Measurements from ENCODE around the gene CDK14.

CDK14 gene

DNA sequence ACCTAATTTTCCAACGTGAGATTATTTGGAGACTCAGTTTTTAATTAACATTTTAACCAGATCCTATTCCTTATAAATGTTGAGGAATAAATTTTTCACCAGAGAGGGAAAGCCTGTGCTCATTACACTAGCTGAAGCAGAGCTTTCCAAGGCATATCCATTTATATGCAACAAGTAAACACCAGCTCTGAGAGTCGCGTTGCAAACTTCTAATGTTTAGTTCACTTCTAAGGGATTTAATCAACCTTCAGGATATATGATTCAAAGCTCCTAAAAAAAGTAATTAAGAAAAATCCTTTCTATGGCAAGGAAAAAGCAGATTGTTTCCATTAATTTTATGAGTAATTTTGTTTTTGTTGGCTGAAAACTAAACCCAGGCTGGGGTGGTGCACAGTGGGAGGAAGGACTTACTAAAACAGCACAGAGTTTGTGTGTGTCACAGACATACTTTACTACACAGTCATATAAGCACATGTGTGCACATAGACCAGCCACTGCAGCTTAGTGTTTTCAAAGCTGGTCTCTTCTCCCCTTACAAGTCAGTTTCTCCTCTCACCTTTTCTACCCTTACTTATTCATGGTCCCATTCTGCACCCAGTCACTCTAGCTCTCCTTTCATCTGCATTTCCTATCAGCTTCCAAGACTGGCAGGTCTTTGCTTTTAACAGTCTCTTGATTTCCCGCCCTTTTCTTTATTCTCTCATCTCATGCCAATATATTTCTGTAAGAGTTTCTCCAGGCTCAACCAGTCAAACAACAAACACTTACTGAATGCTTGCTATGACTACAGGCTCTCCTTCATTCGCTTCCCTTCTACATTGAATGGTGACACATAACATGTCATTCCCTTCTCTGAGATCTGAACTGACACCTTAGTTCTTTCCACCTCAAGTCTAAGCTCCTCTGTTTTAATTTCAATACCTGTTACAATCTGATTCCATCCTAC is 587.0 kb downstream of the CDK14 start:
- DNase-seq = no peak

DNA sequence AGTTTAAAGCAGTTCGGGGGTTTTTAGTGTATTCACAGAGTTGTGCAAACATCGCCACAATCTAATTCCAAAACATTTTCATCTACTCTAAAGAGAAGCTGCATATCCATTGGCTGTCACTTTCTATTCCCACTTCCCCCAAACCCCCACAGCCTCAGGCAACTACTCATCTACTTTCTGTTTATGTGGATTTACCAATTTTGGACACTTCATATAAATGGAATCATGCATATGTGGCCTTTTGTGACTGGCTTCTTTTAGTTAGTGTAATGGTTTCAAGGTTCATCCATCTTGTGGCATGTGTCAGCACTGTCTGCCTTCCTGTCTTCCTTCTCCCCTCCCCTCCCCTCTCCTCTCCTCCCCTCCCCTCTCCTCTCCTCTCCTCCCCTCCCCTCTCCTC is 589.6 kb downstream of the CDK14 start:
- no peak for DNase-seq

DNA sequence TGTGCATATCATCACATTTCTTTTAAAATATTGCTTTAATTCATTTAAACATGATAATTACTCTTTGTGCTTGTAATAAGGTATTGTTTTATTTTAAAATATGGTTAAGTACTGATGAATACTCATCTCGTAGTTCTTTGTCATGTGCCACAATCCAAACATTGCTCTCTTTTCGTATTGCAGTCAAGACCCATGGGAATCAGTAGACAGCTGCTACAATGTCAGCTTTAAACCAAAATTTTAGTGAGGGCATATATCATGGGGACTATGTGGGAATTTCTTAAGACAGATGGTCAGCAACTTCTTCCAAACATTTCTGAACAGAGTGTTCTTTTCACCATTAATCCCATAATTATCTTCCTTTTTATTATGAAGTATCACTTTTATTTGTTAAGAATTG is 590.9 kb downstream of the CDK14 start:
- no peak for DNase-seq

DNA sequence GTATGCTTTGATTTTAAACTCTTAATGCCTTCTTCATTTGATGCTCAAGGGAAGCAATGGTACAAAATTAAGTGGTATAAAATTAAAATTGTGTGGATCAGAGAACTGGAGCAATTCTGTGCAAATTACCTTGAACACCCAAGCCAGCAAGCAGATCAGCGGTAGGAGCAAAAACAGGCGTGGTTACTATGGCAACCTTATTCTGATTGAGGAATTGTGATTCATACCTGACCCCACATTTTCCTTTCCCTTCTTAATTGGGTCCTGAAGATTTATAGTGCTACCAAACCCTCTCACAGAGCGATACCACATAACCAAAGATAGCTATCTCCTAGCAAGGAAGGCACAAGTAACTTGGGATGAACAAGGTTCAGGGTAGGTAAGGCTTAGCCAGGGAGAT is 595.6 kb downstream of the CDK14 start:
- DNase-seq = no peak

DNA sequence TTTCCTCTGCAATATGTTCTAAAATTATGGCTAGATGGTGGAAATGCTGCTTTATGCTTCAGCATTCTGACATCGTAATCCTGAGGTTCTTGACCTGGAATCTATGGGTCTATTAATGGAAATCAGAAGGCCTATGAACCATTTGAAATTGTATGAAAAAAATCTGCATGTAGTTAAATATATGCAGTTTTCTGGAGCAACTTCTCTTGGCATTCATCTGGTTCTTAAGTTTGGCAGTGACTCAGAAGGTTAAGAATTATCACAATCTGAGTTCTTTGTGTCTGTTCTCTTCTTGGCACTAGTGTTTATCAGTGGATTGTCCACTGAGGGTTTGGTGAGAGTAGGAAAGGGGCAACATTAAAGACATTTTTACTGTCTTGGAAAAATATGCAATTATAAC is 597.0 kb downstream of the CDK14 start:
- DNase-seq = no peak

DNA sequence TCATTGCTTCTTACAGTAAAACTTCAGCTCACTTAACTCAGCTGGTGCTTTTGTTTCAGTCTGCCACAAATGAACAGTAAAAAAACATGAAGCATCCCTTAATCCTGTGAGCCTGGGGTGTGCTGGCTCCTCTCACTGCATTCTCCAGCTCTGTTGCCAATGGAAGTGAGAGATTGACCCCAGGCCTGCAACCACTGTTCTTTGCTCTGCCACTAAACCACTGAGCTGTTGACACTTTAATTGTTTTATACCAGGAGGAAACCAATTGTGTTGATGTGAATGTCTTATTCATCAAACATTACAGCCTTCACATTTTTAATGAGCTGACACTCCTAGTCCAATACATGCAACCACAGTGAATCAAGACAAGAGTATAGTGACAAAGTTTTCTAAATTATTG is 598.7 kb downstream of the CDK14 start:
- DNase-seq = no peak

DNA sequence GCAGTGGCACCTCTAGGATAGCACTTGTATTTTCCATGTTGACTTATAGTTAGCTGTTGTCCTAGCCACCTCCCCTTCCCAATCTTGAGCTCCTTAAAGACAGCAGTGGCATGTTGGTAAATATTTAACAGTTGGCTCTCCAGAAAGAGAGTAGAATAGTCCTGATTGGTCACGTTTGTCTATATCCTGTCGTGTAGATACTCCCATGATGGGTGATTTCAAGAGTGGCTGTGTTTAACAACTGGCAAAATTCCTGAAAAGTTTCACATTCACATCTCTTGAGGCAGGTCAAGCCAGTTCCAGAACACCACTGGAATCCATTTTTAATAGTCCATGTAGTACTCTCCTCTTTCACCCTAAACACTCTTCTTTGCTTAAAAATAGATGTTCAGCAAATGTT is 599.9 kb downstream of the CDK14 start:
- DNase-seq = no peak

DNA sequence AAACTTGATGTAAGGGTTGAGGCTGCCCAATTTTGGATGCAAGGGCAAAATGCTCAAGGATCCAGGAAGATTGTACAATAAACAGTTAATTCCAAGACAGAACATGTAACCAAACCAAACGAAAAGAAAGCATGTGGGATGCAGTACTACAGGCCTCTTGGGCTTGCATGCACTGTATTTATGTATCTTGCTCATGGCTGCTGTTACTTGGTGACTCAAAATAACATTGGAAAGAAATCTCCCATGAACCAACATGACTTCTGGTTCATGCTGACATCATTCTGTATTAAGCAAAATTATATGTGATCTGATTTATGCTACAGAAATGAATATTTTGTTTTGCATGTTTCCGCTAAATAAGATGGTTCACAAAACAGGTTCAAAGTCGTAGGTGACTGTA is 602.2 kb downstream of the CDK14 start:
- no peak for DNase-seq

DNA sequence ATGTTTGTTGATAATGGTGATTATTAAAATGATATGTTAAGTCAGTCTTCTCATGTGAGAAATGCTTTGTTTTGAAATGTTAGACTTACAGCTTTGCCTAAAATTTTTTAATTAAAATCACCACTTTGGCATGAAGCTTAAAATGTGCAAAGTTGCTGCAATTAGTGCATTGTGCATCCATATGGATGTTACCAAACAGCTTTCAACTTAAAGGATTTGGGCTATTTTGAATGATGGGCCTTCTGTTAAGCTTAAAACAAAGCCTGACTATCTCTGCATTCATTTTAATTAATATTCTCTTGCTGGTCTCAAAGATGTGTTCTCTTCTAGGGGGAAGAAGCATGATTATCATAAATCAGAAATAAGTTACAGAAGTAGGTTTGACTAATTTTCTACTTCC is 603.5 kb downstream of the CDK14 start:
- DNase-seq = no peak

DNA sequence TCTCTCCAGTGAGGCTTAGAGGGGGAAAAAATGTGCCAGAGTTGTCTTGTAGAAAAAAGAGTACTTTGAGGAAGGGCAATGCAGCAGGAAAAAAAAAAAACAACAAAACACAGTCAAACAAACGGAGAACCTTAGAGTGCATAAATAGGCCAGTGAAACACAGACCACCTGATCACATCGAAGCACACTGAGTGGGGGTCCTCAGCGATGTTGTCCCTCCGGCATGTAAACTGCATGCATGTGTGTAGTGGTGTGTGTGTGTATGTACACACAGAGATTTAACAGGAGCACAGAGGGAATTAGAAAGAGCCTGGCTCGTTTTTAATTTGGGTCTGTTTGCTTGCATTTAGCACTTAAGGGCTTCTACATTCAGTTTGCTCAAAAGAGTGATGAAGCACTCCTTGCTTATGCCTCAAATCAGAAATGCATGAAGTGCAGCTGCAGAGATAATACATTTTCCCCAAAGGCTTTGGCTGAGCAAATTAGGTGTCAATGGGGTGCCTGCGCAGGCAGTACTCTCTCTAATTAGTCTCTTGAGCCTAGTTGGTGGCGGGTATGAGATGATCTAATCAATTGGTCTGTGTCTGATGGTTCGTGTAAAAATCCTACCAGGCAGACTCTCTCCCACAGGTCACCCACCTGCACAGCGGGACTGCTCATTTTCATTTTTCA is 605.5 kb downstream of the CDK14 start:
- no peak for DNase-seq

DNA sequence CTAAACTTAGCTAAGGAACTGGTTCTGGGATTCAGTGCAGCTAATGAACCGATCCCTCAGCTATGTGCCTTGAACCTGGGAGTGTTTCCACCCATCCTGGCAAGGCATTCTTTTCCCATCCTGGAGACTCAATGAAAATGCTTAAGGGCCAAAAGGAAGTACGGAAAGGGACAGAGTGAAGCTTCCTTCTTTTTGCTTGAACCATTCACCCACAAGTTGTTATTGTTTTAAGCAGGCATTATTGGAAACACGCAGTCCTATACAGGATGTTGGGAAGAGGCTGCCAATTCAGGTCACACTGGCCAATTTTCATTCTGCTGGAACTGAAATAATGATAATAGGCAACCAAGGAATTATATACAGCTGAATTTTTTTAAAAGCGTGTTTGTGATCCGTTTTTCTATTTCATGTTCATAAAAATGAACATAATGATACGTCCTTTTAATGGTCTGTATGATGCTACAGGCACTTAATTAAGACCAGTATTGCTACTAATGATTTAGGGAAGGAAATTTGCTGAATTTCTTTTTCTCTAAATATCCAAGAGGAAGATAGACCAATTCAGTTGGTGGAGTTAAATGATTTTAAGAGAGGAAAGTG is 610.3 kb downstream of the CDK14 start:
- DNase-seq = no peak

DNA sequence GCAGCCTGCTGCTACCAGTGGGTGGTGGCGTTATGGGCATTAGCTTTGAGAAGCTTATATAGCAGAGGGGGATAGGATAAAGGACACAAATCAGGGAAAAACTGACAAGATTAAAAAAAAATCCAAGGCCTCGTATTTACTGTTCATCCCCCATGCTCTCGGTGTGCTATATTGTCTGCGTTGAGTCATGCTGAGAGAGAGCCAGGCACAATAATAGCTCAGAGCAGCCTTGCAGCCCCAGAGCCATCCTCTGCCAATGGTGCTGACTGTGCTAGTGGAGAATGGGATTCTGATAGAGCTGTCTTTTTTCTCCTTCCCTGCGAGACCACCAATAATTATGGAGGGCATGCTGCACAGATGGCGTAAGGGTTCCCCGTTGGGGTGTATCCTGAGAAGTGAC is 616.5 kb downstream of the CDK14 start:
- no peak for DNase-seq

DNA sequence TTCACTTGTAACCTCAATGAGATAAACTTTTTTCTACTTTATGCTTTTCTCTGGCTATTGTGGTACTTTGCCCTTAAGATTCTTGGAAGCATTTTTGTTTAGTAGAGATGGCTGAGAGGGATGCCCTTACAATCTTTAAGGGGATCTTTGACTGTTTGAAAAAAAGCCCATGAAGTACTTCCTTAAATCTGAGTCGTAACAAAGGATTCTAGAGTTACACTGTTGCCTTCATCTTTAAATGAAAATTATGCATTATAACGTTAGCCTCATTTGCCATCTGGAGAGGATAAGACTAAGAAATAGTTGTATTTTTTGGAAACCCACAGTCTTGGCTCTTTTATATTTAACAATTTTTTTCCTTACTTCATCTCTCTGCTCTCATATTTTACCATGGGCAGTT is 630.3 kb downstream of the CDK14 start:
- no peak for DNase-seq

DNA sequence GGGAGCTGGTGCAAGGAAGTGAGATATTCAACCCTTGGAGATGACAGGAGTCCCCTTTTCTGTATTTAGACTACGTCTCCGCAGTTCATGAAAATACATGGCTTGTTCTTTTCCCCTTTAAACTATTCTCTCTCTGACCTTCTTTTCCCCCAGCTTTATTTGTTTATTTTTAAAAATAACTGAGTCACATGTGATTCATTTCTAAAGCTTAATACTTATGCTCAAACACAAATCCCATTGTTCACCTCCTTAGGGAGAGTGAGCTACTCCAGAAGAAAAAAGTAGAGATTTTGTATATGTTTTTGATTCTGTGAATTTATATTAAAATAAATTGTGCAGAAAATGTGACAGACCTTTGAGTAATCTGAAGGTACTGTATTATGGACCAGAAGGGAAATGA is 632.2 kb downstream of the CDK14 start:
- DNase-seq = no peak

DNA sequence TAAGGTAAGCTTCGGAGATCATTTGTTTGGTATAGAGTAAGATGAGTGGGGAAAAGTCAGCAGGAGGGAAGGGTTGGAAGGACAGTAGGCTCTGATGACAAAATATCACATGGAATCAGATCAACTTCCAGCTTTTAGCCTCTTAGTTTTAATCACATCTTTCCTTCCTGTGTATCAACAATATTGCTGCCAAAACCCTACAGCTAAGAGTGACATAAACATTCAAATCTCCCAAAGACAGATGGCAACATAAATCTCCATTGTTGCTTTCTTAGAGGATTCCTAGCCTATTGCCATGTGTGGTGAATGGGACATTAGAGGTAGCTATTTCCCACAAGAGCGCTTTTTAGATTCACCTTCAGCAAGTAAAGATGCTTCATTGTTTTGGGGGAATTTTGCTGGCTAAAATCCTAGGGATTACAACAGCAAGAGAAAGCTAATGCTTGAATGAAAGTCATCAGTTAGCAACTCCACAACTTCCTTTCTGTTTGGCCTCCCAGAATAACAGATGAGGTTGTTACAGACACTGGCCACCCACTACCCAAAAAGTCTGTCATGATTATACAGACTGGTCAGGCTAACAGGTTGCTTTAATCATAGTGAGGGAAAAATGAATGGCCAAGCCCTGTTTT is 632.9 kb downstream of the CDK14 start:
- no peak for DNase-seq

DNA sequence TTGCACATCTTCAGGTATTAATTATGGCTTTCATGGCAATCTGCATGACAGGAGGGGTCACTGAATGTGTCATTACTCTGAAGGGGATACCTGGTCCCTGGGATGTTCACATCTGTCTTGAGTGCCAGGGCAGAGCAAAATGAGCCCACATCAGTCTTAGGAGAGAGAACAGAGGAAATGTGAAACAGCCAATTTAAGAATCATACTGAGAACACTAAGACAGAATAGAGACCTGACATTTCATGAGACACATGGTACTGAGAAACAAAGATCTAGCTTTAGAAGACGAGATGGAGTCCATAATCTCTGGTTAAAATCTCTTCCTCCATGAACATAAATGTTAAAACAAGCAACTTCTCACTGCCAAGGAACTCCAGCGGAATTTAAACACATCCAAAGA is 634.0 kb downstream of the CDK14 start:
- DNase-seq = no peak

DNA sequence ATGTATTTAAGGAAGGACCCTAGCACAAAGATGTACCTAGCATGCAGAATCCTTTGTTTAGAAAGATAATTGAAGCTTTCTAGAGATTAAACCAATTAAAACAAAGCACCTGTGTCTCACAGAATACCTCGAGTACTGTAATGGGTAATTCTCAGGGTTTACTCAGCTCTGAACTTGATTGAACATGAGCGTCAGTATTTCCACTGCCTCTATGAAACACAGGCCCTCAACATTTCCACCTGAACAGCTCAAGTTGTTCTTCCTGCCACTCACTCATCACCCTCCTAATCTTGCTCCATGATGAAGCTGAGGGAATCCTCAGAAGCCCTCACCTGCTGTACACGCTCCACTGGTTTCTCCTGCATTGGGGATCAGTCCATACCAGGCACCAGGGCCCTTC is 634.4 kb downstream of the CDK14 start:
- no peak for DNase-seq

DNA sequence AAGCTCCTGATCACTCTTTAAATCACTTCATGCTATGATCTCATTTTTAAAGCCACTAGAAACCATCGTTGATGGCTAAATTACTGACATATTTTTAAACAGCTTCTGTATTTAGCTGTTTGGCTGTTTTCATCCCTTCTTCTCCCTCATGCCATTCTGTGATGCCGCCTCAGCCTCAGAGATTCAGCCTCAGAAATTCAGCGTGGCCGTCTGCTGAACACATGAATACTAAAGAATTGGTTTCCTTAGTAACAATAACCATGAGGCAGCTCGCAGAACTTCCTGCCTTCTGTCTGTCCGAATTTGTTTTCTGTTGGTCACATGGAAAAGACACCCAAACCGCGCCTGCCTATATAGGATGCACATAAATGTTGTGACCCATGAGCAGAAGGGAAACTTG is 637.1 kb downstream of the CDK14 start:
- no peak for DNase-seq

DNA sequence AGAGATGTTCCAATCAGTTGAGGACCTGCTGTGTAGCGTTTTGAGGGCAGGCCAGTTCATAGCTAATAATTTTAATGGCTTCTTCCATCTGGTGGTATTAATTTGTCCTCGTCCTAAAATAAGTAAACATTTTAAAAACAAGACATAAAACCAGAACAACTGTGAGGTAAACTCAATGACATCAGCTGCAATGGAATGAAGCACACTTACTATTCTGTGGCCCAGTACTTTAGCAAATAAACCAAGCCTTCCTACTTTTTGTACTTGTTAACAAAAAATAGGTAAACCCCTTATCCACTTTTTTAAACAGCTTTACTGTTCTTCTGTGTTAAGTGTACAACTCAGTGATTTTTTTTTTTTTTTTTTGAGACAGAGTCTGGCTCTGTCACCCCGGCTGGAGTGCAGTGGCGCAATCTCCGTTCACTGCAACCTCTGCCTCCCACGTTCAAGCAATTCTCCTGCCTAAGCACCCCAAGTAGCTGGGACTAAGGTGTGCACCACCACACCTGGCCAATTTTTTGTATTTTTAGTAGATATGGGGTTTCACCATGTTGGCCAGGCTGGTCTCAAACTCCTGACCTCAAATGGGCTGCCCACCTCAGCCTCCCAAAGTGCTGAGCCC is 639.2 kb downstream of the CDK14 start:
- no peak for DNase-seq

DNA sequence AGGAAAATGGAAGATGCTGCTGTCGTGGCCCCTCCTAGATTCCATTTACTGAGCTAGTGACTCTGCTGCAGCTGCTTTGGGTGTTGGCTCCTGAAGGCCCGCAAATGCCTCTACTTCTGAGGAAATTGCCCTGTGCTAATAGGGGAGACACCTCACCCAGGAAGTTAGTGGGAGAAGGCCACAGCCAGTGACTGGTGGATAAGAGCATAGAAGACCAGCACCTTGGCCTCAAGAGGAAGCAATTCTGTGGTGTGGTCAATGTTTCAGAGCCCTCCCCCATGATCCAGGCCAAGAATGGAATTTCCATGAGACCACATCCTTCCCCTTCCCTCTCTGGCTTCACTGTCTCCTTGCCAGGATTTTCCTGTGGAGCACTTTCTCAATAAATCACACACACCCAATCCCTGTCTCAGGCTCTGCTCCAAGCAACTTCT is 643.1 kb downstream of the CDK14 start:
- no peak for DNase-seq

DNA sequence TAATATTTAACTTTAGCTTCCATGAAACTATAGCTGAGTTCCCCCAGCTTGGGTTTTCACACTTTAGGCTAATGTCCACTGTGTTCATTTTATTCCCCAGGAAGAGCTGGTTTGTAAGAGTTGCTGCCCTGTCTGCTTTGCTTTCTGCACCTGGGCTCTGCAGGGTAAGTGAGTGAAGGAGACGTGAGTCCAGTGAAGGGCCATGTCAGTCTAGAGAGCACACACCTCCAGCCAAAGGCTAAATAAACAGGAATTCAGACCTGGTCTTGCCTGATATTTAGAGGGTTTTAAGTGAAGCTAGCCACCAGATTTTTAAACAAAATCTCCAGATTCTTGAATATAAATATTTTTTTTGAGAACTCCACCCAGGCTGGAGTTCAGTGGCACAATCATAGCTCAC is 643.7 kb downstream of the CDK14 start:
- DNase-seq = no peak

DNA sequence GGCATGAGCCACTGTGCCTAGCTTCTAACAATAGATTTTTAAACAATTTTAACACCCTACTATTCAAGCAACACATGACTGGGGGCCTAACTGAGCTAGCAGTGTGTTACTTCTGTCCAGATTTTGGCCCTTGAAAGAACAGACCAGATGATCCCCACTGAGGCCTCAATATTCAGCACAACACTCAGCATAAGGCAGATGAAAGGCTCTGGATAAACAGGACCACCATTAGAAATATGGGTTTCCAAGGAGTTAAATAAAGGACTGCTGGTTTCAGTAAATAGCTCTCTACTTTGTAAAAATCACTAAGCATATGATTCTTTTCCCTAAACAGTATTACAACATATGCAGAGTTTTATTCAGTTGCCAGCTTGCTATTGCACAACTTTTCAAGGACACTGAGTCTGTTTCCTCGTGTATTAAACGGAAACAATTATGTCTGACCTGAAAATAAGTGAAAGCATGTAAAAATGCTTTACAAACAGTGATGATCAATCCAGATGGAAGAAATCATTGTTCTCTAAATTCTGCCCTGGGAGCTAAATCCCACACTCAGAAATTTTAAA is 644.3 kb downstream of the CDK14 start:
- DNase-seq = no peak
